Hippocampal formation (tissue), 2 donors: ENCODE results near the gene CAMKV.

ENCODE experiments used
- DNase-seq, 2 donors: peaks; one replicate each; lab custom pipeline; 2025; lab: John Stamatoyannopoulos, UW

Gene CAMKV

DNA sequence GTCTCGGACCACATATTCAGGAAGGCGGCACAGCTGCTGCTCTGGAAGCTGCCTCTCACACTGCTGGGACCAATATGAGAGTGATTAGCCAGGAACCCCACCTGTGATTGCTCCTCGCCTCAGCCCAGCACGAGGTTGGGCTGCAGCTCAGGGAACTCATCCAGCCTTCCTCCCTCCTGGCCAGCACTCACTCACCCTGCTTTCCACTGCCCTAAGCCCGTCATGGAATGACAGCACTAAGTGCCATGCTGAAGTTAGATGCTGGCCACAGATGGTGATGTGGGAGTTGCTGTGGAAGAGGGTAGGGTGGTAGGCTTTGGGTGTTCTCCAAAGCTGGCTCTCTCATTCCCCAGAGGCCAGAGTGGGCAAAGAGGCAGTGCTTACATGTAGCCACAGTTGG, 26.6 kb upstream of the CAMKV start:
- no peak for DNase-seq

DNA sequence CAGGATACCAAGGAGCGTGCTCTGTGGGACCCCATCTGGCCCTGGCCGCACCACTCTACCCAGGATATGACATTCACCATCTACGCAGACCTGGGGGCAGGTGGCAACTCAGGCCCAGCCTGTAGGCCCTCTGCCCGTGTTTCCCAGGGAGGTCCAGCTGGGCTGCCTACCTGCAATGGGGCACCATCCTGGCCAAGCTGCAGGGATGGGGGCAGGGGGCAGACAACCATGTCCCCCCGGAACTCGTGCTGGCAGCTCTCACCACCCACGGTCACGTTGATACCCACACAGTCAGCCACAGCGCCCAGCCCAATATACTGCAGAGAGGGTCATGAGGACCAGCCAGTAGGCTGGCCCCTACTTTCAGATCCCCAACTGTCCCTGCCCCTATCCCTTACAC, 26.1 kb upstream of the CAMKV start:
- no peak for DNase-seq

DNA sequence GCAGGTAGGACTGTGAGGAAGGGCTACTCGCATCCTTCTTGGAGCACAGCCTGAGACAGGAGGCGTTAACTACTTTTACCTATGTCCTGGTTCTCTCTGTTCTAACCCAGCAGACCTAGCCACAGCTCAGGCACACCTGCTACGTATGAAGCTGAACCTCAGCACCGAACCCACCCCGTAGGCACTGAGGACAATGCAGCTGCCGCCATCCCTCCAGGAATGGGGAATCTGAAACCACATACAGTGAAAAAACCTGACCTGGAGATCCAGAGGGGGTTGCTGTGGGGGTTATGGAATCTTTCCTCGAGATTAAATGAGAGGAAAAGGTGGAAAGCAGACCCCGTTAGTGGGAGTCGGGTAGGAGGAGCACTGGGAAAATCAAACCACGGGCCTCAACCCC, 19.6 kb upstream of the CAMKV start:
- DNase-seq, result no peak

DNA sequence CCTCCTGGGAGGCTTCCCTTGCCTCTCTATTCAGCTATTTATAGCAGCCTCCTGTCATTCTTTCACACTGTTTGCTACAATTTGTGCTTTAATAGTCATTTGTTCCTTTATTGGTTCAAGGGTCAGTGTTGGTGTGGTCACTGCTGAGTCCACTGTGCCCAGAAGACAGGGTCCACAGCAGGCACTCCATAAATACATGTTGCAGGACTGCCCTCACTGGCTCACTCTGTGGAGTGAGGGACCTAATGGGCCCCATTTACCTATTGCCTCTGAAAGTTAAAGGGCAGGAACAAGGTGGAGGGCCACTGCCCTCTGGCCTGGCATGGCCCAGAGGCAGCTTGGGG, 17.2 kb upstream of the CAMKV start:
- DNase-seq, result no peak

DNA sequence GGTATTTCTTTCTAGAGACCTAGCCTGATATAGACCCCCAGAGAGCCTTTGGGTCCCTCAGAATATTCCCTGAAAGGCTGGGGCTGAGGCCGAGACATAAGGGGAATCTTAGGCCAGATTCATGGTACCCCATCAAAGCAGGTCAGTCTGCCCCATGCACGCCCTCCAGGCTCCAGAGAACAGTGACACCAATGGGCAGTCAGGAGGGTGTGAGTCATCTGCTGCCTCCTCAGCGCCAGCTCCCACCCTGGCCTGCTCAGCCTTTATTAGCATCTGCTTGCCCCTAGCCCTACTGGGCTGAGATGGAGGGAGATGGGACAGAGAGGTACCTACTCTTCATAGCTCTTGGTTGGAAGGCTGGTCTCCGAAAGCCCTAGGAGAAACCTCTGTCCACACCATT, 14.3 kb upstream of the CAMKV start:
- no peak for DNase-seq

DNA sequence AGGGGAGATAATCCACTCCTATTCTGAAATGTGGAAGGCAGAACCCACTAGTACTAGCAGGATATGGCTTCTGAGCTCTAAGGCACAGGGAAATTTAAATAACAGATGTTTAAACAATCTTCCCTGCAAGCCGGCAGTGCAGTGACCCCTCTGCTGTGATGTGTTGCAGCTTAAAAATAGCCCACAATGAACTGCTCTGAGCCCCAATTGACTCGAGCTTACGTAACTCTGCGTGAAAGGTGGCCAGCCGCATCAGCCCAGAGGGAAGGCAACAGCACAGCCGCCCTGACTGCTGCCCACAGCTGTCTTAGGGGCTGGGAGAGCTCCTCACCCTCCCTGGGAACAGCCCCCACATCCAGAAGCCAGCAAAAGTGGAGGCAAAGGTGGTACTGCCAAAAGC, 12.5 kb upstream of the CAMKV start:
- no peak for DNase-seq

DNA sequence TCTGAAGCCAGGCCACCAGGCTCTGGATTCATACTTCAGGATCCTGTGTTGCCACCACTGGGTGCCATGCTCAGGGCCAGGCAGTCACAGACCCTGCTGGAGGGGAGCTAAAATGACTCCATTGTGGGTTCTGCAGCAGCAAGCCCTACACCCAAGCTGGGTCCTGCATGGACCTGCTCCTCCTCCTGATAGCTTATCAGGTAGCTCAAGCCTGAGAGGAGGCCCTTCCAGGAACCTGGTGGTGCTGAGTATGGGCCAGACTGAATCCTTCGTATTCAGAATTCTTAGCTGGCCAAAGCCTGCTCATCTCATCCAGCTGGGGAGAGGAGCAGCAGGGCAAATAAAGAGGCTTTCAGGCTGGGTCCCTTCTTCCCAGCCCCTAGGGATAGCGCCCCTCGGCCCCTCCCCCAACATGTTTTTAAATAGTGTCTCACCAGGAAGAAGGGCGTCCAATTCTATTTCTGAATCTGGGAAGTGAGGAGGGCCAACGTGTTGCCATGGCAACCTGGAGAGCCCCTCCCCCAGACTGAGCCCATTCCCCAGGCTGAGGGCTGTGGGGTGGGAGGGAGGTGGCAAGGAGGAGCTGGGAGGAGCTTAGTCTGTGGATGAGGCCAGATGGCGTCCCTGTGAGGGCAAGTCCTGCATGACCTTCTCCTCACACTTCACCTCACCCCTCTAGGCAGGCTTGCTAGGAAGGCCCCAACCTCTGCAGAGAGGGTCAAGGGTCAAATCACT, 11.0 kb upstream of the CAMKV start:
- no peak for DNase-seq

DNA sequence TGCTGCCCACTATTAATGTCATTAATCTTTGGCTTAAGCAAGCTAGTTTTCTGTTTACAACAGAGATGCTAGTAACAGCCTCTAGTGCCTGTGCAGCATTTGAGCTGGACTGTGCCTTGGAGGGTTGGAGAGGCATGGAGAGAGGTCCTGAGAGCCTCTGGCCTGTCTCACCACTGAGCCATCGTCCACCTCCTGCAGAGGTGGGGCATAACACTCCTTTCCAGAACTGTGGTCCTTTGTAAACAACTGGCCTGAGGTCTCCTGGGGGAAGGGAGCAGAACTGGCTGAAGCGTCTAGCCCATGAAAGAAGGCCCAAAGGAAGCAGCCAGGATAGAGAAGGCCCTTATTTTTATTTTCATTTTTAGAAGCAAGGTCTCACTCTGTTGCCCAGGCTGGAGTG, 10.0 kb upstream of the CAMKV start:
- DNase-seq, result no peak

DNA sequence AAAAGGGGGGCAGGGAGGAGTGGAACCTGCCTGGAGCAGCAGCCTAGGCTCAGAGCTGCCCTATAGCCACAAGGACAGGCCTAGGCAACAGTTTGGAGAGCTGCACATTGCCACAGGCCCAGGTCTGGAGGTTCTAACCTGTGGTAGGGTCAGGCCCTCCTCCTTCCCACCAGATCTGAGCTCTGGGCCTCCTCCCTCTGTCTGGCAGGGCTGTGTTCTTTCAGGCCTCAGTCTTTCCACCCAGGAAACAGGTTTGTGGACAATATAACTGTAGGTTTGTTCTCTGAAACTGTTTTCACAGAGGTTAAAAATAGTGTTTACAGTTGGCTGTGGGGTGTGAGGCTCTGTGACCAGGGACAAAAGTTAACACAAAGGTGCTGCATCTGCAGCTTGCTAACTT, 9.0 kb upstream of the CAMKV start:
- DNase-seq, result no peak

DNA sequence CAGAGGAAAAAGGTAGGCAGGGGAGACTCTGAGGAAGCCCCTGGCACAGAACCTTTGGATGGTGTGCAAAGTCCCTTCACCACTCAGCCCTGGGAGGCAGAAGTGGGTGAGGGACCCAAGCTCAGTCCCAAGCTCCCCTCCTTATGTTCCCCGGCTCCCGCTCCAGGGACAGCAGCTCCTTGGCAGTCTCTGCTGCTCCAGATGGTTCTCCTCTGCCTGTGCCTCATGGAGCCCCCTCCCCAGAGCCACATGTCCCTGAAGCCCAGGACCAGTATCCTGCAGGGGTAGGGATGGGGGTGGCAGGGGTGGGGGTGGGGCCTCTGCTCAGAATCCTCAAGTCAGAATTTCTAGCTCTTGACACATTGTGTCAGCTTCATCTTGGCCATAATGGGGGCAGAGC, 8.0 kb upstream of the CAMKV start:
- DNase-seq, result no peak

DNA sequence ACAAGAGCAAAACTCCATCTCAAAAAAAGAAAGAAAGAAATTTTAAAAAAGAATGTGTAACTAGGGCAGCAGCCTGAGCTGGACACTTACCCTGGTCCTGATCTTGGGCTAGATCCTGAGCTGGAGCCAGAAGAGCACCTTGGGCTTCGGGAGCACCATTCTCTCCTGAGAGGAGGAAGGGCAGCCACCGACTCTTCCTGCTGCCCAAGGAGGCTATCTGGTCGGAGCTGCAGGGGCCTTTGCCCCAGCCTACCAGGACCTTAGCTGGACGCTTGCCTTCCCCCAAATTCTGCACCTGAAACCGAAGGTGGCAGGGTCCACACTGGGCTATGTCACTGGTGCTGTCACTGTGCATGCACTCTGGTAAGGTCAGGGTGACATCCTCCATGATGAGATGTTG, 6.9 kb upstream of the CAMKV start:
- no peak for DNase-seq

DNA sequence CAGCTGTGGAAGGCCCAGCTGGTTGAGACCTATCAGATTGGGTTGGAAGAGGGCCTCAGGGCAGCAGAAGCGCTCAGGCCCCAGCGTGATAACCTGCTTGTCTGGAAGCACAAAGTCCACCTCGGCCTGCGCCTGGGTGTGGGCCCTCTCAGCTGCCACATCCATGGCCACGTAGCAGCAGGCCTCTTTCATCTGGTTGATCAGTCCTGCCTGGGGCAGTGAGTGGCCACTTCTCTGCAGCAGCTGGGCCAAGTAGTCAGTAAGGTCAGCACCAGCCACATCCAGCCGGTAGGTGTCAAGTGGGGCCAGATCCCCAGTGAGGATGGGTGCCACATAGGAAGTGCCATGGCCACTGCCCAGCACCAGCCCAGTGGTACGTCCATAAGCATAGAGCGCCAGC, 3.9 kb upstream of the CAMKV start:
- no peak for DNase-seq

DNA sequence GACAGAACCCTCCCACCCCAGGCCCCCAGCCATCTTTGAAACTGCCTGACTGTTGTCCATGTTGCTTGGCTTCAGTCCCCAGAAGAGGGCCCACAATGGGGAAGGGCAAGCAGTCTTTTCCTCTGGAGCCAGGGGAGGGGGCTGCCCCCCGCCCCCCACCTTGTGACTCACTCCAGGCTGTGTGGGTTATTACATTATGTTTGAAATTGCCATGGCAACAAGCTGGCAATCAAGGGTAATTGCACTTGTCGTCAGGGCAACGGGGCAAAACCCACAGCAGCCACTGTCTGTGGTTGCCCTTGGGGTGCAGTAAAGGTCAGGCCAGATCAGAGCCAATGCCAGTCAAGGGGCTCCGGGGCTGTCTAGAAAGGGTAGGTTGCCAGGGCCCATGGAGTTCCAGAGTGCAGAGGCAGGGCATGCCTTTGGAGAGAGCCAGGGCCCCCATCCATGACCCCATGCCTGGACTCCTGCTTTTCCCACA, 3.1 kb upstream of the CAMKV start:
- no peak for DNase-seq

DNA sequence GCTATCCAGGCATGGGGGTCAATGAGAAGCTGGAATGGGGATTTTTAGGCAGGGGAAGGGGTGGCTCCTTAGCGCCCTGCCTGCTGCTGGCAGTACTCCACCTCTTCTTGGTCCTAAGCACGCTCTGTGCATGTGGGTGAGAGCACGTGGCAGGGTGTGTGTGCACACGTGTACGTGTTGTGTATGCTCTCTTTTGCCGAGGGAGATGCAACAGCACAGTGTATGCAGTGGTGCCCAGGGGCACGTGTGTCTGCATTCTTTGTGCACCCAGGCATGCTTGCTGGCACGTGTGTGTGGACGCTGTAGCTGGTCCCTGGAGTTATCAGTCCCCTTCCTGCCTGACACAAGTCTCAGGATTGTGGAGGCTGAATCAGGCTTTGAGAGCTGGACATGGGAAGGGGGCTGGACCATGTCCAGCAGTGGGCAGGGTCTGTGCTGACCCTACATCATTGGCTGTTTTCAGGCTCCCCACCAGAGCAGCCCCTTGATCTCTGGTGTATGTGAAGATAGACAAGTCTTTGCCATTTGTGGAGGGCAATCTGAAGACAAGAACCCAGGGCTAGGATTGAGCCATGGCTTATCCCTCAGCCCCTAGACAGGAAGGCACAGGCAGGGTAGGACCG, 1.9 kb upstream of the CAMKV start:
- DNase-seq, result no peak

DNA sequence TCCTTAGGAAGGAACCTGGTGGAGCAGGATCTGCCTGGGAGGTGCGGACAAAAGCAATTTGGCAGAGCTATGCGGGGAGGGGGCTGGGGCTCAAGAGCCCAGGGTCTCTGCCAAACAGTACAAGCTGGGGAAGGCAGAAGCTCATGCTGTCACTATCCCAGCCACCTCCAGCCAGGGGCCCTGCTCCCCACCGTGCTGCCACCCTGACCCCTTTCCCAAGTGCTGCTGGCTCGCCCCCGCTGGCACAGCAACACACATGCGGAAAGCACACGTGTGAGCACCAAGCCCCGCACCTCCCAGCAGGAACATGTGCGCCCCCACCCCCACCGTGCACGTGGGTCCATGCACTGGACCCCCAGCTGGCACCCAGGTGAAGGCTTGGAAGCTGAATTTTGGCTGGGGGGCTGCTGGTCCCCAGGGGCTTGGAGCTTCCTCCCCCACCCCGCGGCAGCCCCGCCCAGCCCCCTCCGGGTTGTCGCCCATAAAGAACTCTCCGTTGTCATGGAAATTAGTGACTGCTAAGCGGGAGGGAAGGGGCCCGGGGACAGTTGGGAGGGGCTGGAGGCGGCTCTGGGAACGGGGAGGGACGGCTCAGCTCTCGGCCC, 742 bp downstream of the CAMKV start:
- DNase-seq, result no peak

DNA sequence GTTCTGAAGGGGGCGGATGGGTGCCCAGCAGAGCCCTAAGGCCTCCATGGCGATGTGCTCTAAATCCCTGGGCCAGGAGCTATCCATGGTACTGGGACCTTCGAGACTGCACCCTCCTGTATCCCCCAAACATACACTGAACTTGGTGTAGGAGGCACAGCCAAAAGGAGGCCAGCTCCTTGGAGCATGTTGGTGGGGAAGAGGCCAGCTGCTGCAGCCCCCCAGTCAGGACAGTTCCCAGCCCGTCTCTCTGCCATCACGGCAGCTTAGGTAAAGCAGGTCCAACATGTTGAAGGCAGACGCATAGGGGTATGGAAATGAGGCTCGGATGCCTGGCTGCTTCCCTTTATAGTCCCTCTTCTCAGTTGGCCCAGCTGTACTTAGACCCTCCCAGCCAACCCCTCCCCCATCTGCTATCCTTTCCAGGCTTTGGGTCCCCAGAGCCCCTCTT, 1.8 kb downstream of the CAMKV start:
- no peak for DNase-seq

DNA sequence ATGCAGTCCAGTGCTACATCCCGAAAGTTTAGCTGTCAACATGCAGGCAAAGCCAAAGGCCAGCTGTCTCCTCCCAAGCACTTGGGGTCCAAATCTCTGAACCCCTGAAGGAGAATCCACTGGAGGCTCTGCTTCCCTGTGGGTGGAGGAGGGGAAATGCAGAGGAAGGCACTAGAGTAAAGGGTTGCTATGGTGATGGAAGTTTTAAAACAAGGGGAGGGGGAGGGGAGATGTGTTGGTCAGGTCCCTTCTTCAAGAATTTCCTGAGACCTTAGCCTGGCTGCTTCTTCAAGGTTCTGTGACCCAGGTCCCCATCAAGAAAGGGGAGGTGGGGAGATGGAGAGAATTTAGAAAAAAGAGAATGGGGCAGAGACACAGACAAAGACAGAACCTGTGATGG, 2.3 kb downstream of the CAMKV start:
- no peak for DNase-seq

DNA sequence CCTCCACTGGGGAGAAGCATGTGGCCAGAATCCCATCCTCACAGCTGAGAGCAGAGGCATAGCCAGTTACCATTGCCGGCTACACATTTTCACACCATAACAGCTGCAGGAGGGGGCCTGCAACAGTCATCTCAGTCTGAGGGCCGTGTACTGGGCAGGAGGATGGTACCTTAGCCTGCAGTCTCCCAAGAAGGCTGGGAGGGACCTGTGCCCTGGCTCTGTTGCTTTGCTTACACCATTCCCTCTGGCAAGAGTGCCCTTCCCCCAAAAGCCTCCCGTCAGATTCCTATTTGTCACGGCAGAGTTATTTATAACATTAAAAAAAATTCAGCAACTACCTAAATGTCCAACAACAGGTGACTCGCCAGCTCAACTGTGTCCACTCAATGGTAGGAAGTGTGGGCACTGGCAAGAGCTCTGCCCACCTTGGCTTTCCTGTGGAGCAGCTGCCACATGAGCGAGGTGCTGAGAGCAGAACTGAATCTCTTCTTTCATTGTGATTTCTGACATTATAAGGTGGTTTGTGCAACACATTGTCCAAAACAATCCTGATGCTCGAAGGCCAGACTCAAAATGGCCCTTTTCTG, 4.4 kb downstream of the CAMKV start:
- DNase-seq, result no peak

DNA sequence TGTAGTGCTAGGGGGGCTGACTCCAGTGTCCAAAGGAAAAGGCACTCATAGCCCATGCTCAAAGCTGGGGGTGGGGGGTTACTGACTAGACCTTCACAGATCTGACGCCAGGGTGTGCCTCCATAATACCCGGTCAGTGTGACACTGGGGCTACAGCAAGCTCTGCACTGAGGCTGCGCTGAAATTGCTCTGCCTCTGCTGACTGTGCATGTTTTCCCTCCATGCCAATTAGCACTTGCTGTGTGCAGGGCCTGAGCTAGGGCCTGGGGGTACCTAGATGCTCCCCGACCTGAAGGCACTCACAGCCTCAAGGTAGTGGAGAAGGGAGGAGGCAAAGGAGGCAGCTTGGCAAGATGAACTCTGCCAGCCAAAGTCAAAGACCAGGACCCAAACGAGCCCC, 5.2 kb downstream of the CAMKV start:
- DNase-seq, result no peak

DNA sequence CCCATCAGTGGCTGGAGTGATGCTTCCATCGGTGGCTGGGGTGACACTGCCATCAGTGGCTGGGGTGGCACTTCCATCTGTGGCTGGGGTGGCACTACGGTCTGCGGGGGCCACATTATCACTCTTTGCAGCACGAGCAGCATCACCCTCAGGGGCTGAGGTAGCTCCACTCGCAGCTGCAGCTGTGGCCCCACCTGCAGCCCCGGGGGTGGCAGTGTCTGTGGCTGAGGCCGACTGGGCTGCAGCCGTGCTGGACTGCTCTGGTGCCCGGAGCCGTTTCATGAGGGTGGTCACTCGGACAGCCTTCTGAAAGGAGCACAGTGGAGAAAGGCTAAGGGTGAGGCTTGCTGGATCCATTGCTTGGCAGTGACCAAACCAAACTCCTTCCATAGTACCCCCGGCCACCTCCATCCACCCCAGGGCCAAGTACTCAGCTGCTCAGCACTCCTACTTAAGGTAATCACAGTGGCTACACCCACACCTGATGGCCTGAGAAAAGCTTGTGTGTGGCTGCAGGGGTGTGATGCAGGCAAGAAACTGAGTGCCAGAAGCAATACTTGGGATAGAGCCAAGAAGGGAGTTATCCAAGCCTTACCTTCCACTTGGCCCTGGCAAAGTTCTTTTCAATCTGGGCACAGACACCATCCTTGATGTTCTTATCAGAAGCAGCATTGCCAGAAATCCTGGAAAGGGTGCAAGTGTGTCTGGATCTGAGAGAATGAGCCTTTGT, 10.0 kb downstream of the CAMKV start:
- no peak for DNase-seq

DNA sequence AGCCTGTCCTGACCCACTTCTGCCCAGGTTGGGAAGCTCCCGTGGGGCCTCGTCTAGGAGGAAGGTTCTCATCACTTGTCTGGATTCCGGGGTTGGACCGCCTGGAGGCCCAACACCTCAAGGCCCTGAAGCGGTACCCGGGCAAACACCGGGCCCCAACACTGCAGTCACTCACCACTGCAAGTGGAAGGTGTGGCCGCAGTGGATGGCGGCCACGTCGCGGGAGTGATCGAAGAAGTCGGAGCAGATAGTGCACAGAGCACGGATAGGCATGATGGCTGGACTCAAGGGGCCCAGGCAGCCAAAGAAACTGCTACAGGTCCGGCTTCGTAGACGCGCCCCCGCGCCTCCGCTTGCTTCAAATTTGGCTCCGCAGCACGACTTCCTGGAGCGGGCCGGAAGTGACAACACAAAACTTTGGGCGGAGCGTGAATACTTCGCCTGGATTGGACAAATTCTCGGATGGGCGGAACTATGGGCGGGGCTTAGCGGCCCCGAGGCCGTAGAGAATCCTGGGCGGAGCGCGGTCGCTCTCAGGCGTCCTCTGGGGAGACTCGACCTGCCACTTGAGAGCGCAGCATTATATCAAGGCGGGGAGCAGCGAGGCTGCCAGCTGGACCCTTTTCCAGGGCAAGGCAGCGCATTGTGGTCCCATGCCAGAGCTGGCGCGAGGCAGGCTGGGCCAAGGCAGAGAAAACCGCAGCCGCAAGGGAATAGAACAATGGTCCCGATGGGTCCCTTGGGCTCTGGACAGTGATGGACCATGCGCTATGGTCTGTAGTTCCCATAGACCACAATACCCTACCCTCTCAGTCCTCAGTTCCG, 13.3 kb downstream of the CAMKV start, which contains the start of gene TRAIP:
TSS of gene TRAIP (minus strand) at position 384 of the 825 bp plus-strand sequence. CDS start at position 273, 111 bp downstream.
- DNase-seq, result peak; percentile 88 to 89
